HUDEP-2 (cell line): Measurements from ENCODE around the gene ELOVL4.

Source experiments
- DNase-seq, 76 experiments: peaks; one replicate each; lab custom pipeline; 2025; ENCODE audit not compliant: unreplicated experiment in 76 of 76; lab: John Stamatoyannopoulos, UW

Gene ELOVL4

DNA sequence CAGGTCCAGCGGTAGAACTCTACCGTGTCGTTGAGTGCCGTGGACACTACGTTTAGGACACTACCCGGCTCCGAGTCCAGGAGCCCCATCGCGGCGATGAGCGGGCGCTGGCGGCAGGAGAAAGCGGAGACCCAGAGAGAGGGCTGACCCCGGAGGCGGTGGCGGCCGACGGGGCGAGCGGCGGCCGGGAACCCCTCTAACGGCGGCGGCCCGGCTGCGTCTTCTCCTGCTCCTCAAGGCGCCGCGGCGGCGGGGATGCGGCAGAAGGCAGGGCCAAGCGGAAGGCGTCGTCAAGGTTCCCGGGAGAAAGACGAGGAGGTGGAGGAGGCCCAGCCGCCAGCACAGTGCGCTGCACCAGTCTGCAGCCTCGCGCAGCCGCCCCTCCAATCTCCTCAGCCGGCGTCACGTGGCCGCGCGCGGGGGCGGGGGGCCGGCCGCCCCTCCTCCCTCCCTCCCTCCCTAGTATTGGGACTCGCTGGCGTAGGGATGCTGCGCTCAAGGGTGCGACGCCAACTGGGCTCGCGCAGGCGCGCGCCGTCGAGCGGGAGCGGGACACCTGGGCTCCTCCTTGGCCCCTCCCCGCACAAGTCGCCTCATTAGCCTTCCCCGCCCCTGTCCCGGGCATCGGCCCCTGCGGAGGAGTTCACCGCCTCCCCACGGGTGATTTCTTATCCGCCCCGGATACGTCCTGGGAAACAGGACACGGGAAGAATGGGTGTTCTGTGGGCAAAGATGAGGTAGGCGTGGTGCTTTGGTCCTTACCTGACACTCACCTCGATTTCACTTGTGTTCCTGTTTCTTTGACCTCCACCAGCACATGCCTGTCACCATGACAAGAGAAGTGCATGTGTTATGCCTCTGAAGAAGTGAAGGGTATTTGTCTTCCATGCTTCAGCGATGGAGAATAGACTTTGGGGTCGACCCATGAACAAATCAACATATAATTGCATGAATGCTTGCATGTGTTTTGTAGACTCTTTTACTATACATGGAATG lies at the start of gene ELOVL4:
ELOVL4 (minus strand) TSS at position 363 of the 996 bp plus-strand sequence; CDS start at position 89, 274 bp downstream.
- peak in 28 of 76 experiments; percentile 6 to 50 (median 28) for DNase-seq

DNA sequence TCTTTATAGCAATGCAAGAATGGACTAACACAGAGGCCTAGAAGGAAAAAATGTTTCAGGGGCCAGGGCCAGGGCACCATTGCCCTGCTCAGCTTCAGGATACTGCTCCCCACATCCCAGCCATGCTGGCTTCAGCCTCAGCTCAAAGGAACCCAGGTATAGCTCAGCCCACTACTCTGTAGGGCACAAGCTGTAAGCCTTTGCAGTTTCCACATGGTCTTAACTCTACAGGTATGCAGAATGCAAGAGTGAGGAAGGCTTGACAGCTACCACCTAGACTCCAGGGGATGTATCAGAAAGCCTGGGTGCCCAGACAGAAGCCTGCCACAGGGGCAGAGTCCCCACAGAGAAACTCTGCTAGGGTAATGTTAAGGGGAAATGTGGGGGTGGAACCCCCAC lies 46.6 kb upstream of the ELOVL4 start:
- DNase-seq, result no peak

DNA sequence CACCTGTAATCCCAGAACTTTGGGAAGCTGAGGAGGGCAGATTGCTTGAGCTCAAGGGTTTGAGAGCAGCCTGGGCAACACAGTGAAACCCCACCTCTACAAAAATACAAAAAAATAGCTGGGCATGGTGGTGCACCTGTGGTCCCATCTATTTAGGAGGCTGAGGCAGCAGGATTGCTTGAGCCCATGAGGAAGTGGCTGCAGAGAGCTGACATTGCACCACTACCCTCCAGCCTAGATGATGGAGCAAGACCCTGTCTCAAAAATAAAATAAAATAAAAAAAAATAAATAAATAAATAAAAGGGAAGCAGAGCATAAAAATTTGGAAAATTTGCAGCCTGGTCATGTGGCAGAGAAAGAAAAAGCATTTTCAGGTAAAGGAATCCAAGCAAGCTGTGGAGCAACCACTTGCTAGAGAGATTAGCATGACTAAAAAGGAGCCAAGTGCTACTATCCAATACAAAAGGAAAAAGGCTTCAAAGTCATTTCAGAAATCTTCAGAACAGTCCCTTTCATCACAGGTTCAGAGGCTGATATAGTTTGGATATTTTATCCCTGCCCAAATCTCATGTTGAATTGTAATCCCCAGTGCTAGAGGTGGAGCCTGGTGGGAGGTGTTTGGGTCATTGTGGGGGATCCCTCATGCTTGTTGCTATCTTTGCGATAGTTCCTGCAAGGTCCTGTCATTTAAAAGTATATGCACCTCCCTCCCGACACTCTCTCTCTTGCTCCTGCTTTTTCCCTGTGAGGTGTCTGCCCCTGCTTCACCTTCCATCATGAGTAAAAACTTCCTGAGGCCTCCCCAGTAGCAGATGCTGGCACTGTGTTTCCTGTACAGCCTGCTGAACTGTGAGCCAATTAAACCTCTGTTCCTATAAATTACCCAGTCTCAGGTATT lies 45.9 kb upstream of the ELOVL4 start:
- no peak for DNase-seq

DNA sequence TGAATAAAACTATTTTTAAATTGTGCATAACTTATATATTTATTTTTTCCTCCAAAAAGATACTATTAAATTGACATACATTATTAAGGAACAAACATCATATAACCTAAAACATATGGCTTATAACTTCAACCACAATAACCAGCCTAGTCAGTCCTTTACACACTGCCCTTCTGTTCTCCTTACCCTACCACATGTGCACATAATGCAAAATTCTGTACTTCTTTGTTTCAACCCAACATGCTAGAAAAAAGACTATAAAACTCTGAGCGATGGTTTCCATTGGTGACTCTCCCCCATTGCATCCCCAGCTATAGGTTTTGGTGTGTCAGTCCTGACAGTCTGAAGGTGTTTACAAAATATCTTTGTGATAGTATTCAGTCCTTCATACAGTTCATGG lies 42.3 kb upstream of the ELOVL4 start:
- no peak for DNase-seq

DNA sequence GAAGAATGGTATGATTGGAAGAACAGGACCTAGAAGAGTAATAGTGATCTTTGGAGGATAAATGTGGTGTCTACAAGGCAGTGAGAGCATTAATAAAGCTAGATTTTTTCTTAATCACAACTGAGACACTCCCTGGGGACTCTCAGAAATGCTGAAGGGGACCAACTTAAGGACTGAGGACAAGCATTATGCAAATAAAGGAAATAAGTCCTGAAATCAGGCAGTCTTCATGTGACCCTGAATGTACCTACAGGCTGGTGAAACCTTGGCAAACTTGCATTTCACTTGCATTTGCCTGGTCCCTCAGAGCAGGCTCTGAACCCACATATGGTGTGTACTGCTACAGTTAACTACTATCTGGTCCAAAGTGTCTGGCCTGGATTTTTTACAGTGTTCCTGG lies 37.8 kb upstream of the ELOVL4 start:
- no peak for DNase-seq

DNA sequence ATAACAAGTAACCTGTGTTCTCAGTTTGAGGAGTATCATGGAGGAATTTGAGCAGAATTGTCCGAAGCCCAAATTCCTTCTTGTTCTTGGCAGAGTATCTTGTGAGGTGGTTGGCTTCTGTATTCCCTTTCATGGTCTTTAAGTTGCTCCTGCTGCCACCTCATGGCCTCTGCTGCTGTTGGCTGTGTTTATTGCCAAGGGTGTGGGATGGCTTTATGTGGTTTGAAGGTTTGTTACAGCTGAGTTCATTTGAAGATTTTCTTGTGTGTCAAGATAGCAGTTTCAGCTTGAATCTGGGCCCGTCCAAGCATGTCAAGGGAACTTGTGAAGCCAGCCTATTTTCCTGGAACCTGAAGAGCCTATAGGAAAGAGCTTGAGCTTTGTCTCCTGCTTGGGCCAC lies 36.9 kb upstream of the ELOVL4 start:
- DNase-seq, result peak in 13 of 76 experiments; percentile 1 to 55 (median 31)

DNA sequence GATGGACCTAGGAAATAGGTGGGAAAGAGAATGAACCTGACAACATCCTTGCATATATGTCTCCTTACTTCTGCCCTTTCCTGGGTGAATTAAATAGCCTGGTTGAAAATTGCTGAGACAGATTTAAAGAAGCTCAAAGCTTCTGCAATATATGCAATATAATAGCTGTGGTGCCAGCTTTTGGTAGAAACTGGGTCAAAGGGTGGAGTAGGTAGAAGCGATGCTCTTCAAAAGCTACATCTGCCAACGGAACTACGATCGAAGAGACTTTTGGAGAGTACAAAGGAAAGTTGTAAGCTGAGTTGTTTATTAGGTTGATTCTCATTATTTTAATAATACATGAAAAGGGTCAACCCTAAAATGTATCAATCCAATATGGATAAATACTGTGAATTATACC lies 34.3 kb upstream of the ELOVL4 start:
- no peak for DNase-seq

DNA sequence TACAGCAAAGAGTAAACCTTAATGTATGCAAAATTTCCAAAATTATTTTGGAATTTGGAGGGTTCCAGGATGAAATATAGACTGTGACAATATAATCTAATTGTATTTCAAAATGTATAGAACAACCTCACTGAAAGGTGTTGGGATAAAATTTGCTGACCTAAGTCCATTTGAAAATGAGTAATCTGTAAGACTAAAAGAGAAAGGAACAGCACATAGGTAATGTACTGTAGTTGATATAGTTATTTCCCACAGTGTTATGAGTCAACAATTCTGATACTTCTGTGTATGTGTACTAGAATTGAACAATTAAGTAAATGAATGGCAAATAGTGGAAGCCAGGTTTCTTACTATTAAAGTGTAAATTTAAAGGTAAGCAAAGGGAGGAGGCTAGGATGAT lies 23.8 kb upstream of the ELOVL4 start:
- no peak for DNase-seq

DNA sequence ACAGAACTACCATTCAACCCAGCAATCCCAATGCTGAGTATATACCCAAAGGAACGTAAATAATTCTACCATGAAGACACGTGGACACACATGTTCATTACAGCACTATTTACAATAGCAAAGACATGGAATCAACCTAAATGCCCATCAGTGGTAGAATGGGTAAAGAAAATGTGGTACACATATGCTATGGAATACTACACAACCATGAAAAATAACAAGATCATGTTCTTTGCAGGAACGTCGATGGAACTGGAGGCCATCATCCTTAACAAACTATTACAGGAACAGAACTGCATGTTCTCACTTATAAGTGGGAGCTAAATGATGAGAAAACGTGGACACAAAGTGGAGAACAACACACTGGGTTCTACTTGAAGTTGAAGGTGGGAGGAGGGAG lies 22.4 kb upstream of the ELOVL4 start:
- DNase-seq, result no peak

DNA sequence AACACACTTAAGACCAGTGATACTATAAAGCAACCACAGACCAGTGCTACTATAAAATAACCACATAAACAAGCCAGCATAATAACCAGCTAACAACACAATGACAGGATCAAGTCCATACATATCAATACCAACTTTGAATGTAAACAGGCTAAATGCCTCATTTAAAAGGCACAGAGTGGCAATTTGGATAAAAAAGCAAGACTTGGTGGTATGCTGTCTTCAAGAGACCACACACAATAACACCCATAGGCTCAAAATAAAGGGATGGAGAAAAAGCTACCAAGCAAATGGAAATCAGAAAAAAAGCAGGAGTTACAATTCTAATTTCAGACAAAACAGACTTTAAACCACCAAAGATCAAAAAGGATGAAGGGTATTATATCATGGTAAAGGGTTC lies 19.8 kb upstream of the ELOVL4 start:
- no peak for DNase-seq

DNA sequence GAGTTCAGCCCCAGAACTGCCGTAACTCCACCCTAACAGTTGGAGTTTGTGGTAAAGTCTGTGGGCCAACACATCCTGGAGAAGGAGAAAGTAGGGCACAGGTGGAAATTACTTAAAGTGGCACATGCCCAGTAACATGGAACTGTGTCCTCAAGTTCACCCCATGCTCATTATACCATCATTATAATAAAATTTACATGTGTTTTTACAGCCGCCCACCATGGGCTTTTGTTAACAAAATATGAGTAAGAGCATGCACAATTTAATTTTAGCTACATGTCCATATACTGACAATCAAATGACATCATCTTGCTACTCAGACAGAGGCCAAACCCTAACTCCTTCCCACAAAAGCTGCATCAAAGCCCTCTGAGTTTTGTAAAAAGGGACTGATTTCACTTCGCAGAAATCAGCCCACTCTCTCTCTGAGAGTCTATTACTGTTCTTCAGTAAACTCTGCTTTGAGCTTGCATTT lies 17.3 kb upstream of the ELOVL4 start:
- no peak for DNase-seq

DNA sequence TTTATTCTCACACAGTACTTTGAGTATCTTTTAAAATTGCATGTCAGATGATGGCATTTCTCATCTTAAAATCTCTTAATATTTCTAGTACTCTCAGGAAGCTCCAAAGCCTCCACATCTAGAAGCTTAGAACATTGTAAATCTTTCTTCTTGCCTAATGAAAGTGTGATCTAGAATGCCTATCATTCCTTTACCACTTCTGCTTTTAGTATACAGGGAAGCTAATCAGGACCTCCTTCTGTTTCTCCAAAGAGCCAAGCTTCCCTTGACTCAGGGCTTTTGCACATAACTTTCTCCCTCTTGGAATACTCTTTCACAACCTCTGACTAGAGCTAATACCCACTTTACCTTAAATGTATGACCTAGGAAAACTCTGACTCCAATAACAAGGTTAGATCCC lies 7.5 kb upstream of the ELOVL4 start:
- DNase-seq, result no peak

DNA sequence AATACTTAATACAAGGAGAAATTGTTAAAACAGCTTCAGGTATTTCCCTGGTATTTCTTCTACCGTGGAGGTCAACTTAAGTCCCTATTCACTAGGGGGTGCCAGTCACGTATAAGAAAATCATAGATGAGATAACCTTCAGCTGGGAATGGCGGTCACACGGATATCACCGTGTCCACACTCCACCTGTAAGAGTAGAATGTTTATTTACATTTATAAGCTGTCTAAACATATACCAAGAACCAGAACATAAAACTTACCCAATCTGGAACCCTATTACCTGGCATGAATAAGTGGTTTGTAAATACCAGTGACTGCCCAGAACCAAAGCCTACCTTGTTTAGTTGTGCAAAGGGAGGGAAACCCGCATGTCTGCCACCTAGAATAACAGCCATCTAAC lies 1.9 kb upstream of the ELOVL4 start:
- peak in 63 of 76 experiments; percentile 10 to 79 (median 53) for DNase-seq

DNA sequence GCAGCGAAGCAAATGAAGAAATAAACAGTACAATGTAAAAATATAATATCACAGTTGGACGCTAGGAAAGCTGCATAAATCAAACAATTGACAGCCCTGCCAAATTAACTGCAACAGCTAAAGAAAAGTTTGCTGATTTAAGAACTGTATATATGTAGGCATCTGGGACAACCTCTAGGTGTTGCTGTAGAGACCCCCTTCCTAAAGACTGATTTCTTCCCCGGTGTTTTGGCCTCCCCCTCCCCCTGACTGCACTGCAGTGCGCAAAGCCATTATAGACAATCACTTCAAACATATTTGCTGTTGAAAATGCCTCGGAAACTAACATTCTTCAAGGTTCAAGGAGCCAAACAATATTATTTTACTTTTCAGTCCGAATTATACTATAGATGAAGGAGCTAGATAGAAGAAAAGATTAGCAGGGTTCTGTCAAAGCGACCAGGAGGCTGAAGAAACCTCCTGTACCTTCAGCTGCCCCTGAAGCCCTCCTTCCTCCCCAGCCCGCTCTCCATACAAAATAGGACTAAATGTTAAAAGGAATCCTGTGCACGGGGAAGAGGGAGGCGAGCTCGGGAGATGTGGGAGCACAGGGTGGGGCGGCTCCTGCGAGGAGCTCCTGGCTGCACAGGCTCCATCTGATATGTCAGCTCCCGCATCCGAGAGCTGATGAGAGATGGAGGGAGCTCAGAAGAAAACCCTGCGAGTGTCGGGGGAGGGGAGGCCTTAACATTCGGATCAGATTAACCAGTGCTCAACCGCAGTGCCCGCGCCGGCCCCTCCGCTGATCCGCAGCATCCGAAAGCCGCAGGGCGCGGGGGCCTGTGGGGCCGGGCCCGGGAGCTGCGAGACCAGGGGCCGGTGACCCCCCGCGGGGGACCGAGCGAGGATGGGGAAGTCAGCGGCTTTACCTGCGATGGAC lies 822 bp downstream of the ELOVL4 start:
- peak in 2 of 76 experiments; percentile 3 to 6 for DNase-seq

DNA sequence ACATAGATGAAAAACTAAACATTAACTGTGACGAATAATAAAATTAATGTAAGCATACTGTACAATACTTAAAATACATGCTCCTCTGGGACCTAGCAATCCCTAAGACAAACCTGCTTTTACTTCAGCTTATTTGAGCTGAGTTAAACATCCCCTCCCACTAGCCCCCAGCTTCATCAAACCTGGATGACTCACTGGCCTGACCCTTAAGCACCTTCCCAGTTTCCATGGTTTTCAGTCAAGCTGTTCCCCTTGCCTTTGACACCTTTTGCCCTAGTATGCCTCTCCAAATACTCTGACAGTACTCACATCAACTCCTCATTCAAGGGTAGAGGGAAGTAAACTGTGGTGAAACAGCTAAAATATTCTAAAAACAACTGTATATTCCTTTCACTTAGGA lies 4.2 kb downstream of the ELOVL4 start:
- no peak for DNase-seq

DNA sequence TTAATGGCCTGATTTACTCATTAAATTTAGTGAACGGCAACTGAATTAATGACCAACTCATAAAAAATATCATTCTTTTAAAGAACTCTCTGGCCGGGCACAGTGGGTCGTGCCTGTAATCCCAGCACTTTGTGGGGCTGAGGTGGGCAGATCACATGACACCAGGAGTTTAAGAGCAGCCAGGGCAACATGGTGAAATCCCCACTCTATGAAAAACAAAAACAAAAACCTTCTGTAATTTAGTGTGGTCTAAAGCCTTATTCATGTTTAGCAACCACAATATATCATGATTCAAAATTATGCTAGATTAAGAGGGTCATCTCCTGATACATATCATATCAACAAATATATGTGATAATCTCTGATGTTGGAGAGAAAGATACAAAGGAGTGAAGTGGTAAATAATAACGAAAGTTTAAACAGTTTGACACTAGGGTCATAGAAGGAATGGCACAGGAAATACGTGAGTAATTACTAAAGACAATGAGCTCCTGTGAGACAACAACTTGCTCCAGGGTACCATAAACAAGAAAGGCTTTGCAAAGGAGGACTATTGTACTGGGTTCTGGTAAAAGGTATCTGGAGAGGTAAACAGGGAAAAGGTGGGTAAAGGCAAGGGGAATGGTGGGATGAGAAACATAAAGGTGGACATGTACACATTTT lies 5.7 kb downstream of the ELOVL4 start:
- DNase-seq, result no peak

DNA sequence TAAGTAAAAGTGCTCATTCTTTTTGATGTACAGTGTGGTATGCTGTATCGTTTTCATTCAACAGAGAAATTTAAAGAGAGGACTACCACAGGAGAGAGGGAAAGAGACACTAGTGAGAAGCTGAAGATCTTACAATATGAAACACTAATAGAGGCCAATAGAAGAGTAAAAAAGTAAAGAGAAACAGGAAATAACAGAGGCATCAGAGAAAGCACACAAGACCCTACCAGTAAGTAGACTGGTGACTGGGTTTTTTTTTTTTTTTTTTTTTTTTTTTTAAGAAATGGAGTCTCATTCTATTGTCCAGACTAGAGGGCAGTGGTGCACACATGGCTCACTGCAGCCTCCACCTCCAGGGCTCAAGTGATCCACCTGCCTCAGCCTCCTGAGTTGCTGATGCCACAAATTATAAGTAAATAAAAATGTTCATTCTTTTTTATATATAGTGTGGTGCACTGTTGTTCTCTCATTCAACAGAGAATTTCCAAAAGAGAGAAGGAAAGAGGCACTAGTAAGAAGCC lies 18.8 kb downstream of the ELOVL4 start:
- DNase-seq, result peak in 1 of 76 experiments; percentile 11

DNA sequence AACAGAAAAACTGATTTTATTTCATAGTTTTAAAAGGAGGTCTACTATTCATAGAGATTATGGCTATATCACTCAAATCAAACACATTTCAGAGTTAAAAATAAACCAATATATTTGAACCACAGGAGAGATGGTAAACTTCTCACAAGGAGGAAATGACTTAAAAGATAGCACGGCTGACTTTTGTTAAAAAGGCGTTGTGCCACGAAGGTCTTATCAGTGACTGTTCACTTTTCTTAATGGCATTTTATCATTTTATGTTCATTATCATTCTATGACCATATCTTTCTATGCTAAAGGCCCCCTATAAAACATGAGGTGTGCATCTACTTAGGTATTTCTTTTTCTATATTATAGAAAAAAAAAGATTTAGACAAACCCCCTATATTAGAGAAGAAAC lies 19.6 kb downstream of the ELOVL4 start:
- DNase-seq, result no peak

DNA sequence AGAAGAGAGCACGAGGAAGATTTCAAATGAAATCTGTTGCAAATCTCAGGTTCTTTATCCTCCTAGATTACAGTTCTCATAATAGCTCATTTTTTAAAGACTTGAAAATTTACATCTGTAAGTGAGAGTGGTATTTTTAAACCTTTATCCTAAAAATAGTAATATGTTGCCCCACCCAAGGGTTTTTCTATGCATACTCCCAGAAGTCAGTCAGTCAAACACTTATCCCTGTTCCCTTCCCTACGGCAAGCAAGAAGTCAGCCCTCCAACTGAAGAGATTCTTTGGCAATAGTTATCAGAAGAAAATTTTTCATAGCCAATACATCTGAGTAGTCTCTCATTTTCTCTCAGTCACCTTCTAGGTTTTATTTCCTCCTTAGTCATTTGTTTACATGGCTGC lies 24.1 kb downstream of the ELOVL4 start:
- DNase-seq, result no peak
